ENCODE measurements around the gene SLC17A9.

DNA sequence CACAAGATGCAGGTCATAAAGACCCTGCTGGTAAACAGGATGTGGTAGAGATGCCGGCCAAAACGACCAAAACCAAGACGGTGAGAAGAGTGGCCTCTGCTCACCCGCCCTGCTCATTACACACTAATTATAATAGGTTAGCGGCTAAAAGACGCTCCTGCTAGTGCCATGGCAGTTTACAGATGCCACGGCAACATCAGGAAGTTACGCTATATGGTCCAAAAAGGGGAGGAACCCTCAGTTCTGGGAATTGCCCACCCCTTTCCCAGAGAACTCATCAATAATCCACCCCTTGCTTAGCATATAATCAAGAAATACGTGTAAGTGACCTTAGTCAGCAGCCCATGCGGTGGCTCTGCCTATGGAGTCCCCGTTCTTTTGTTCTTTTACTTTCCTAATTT is 36.7 kb downstream of the SLC17A9 start:
- TF ChIP-seq CTCF (IDR thresholded peaks at IDR 0.05): no peak
- no peak for TF ChIP-seq POLR2A (IDR thresholded peaks at IDR 0.05)
- no peak for TF ChIP-seq POLR2AphosphoS5 (IDR thresholded peaks at IDR 0.05)
